Stimulated activated CD4-positive, alpha-beta T cell treated with anti-CD3 and anti-CD28 coated beads, TNF-alpha, amount 100 ng/mL, for 4 hours (primary cell): ENCODE results near the gene TK1.
A peak's percentile ranks its signal among the peaks of the same experiment; 100 is the strongest.
"Not testable (repeated sequence)": the region's sequence is repeated elsewhere in the genome, so short reads cannot be mapped to it uniquely, and the experiment has no call there.

Experiments used
- DNase-seq, 3 experiments: peaks; one replicate each; pipeline ENCODE4 v3.0.0-alpha.2; 2020; ENCODE audit warnings: low read depth in 3 of 3

TK1 gene

DNA sequence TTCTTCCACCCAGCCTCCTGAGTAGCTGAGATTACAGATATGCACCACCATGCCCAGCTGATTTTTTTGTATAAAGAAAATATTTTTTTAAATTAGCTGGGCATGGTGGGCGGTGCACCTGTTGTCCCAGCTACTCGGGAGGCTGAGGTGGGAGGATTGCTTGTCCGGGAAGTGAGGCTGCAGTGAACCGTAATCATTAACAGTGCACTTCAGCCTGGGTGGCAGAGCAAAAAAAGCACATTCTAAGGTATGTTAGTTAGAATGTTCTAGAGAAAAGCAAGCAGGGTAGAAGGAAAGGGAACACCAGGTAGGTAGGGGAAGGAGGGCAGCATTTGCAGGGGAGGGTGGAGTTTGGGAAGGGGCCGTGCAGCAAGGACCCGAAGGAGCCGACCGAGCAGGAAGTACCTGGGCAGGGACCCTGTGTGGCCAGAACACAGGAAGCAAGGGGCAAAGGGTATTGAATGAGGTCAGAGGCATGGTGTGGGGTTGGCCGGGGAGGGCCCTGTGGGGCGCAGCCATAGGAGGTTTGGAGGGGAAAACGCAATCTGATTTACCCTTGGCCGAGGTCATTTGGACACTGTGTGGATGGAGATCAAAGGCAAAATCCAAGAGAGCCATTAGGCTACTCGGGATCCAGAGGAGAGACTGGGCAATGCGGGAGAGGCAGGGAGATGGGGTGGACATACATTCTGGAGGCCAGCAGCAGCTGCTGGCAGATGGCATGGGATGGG lies 38.4 kb downstream of the TK1 start:
- DNase-seq, result no peak

DNA sequence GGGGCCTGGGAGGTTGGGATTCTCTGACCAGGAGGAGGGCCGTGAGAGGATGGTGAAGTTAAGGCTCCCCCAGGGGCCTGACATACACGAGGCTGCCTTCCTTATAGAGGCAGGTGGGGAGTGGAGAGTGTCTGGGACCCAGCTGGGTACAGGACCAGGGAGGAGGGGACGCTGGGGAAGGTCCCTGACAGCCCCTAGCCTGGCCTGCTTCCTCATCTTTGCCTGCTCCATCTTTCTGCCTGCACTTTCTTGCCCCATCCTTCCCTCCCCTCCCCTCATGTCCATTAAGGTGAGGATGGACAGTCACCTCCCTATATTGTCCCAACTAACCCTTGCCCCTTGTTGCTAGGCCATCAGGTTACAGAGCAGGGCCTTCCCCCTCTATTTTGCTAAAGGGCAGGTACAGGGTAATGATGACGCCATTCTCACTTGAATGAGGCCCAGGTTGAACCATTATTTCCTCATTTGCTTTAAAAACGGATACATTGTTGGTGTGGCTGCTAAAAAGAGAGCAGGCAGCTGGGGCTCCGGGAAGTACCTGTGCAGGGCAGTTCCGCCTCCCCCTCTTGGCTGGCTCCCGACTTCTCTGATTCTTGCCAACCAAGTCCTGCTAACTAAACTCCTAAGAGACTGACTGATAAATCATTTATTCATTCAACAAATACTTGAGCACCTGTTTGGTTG lies 39.4 kb downstream of the TK1 start:
- no peak for DNase-seq

- DNase-seq, result no peak
These were observed 40.0 kb downstream of the TK1 start for GRCh38 chr17:78146881-78147280.

DNA sequence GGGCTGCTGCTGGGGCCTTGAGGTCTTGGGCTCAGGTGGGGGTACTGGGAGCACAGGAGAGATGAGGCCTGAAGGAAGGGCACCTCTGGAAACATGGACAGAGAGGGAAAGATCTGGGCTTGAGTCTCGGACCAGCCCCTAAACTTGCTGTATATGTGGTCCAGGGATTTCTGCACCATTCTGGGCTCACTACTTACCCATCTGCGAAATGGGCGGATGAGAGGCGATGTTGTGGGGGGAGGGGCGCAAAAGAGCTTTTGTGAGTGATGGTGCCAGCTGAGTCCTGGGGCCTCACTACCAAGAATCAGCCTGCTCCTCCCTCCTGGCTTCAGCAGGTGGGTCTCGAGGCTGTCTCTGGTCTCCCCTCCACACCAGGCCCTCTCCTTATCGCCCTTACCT lies 40.4 kb downstream of the TK1 start:
- DNase-seq, result no peak

DNA sequence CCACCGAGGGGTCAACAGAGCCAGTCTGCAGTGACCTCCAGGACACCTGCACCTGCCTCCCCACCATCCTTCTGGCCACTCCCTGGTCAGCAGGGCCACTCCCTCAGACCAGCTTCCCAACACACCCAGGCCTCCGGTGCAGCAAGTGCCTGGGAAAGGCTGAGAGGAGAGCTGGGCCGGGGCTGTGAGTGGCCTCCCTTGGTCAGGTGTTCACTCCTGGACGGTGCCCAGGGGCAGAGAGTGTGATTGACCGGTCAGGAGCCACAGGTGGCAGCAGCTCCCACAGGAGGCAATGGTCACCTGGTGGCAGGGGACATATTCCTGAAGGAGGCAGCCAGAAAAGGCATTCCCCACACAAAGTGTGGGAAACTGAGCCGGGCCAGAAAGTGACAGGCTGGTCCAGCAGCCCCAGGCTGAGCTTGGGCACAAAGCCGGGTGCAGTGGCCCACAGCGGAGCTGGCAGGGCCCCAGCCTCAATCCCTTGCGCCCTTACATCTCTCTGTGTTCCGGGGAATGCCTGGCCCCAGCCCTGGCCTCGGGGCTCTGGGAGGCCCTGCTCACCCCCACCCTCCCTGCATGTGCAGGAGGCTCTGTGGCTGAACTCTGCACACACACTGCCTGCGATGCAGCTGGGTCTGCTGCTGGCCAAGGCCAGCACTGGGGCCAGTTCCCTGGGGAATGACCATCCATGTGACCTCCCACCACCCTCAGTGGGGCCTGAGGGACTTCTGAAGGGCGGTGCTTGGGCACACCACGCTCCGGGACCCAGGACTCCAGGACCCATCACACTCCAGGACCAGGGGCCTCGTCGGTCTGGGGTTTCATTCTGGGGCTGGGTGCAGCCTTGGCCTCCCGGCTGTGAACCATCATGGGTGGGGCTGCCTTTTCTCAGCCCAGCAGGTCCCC lies 41.9 kb downstream of the TK1 start:
- DNase-seq, result no peak

GRCh38 chr17:78144147-78144719 lies 42.6 kb downstream of the TK1 start:
- no peak for DNase-seq

- DNase-seq, result no peak
These were observed 43.4 kb downstream of the TK1 start for GRCh38 chr17:78143214-78144146.

GRCh38 chr17:78142119-78142861 lies 44.6 kb downstream of the TK1 start:
- no peak for DNase-seq

GRCh38 chr17:78141437-78142118 lies 45.3 kb downstream of the TK1 start:
- no peak for DNase-seq

DNA sequence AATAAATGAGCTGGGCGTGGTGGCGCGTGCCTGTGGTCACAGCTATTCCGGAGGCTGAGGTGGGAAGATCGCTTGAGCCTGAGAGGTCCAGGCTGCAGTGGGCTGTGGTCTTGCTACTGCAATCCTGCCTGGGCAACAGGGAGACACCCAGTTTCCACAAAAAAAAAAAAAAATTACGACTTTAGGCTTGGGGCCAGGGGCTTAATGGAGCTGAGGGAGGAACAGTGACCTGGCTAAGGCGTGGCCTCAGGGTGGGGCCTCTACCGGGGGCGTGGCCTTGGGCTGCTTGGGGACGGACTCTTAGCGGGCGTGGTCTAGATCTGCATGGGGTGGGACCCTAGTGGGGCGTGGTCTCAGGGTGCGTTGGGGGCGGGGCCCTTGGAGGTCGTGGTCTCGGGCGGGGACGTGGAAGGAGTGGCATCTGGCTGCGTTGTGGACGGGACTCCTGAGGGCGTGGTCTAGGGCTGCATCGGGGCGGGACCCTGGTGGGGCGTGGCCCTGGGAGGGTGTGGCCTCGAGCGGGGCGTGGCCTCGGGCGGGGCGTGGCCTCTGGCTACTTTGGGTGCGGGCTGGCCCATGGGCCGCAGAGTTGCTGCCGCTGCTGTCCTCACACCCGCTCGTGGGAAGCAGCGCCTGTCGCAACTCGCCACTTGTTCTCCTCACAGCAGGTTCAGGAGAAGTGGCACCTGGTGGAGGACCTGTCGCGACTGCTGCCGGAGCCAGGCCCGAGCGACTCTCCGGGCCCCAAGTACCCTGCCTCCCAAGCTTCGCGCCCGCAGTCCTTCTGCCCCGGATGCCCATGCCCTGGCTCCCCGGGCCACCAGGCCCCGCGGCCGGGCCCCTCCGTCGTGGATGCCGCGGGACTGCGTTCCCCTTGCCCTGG lies 46.4 kb downstream of the TK1 start:
- DNase-seq, result peak; percentile 80 to 84 (median 84)

GRCh38 chr17:78139861-78140168 lies 47.0 kb downstream of the TK1 start:
- DNase-seq, result not testable (repeated sequence)

- DNase-seq, result no peak
These were observed 48.4 kb downstream of the TK1 start for GRCh38 chr17:78138204-78139060.

DNA sequence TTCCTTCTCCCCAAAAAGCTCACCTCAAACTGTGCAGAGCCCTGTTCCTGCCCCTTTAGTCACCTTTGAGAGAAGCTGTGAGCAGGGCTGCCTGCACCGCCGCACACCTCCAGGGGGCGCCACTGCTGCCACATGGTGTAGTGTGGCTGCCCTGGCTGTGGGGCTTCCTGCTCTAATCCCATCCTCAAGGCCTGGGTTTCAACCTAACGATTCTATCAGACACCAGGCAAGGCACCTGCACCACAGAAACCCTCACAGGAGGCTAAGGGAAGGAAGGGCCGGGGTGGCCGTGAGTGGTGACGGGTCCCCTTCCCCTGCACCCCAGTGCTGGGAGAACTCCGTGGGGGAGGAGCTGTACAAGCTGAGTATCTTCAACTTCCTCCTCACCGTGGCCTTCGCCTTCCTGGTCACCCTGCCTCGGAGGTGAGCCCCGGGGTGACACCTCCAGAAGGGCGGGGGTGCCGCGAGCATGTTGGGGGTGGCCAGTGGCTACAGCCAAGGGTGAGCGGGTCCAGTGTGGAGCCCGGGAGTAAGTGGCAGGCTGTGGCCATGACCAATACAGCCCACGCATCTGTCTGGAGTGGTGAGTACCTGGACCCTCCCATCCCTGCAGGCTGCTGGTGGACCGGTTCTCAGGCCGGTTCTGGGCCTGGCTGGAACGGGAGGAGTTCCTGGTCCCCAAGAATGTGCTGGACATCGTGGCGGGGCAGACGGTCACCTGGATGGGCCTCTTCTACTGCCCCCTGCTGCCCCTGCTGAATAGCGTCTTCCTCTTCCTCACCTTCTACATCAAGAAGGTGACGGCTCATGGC lies 49.3 kb downstream of the TK1 start:
- no peak for DNase-seq

GRCh38 chr17:78135858-78136500 lies 50.9 kb downstream of the TK1 start:
- no peak for DNase-seq

GRCh38 chr17:78134899-78135385 lies 51.9 kb downstream of the TK1 start:
- no peak for DNase-seq
